Fibroblast of the aortic adventitia (primary cell): ENCODE data around the gene LHFPL3. TPM values are rescaled to one million over a fixed set of nuclear protein-coding genes. Genes with fewer than 3 reads are reported as not detected.

Source experiments
- DNase-seq: peaks from one replicate; pipeline ENCODE4 v3.0.0-alpha.2; 2010; ENCODE audit warnings: low read depth
- H3K4me3 ChIP-seq: 2 replicates; pipeline ENCODE4 v1.5.1; 2011; ENCODE audit warnings: low read depth, mild to moderate bottlenecking, control low read depth, low read length, moderate library complexity
- total RNA-seq: library from RNA; depleted of rRNA; stranded (reverse); fragments of >200 nt; gene quantifications from 2 replicates; pipeline ENCODE4 v1.2.3, GENCODE V29; 2012; ENCODE audit warnings: low replicate concordance
- TF ChIP-seq, protein P1 (sequence below): IDR thresholded peaks from 2 replicates; pipeline ENCODE4 v1.5.1; 2011; ENCODE audit warnings: mild to moderate bottlenecking, low read length, control low read depth, inconsistent platforms; ENCODE audit not compliant: insufficient read depth

LHFPL3 gene
- total RNA-seq, 1 donor = not detected

DNA sequence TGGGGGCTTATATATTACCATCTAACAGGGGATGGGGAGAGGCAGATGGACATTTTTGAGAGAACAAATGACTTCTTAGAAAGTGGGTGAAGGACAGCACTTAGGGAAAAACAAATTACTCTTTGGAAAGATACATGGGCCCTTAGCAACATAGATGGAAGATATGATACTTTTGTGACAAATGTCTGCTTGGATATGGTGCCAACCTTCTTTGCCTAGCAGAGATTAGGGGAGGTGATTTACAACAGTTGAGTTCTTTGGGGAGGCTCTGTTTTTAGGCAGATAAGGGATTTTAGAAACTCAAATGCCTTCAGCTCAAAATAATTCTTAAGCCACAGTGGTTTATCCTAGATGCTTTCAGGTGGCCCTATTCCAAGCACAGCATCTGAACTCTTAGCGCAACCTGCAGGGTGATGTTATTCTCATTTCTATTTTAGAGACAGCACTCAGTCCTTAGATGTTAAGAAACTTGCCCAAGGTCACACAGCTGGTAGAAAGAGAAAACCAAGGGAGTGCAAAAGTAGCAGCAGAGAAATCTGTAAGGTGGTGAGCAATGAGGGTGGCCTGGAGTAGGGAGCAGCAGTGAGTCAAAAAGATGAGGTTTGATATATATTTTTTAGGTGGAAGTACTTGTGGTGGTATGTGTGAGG, 610.5 kb downstream of the LHFPL3 start:
- TF ChIP-seq, protein P1, sequence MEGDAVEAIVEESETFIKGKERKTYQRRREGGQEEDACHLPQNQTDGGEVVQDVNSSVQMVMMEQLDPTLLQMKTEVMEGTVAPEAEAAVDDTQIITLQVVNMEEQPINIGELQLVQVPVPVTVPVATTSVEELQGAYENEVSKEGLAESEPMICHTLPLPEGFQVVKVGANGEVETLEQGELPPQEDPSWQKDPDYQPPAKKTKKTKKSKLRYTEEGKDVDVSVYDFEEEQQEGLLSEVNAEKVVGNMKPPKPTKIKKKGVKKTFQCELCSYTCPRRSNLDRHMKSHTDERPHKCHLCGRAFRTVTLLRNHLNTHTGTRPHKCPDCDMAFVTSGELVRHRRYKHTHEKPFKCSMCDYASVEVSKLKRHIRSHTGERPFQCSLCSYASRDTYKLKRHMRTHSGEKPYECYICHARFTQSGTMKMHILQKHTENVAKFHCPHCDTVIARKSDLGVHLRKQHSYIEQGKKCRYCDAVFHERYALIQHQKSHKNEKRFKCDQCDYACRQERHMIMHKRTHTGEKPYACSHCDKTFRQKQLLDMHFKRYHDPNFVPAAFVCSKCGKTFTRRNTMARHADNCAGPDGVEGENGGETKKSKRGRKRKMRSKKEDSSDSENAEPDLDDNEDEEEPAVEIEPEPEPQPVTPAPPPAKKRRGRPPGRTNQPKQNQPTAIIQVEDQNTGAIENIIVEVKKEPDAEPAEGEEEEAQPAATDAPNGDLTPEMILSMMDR = no peak
- no peak for DNase-seq
- no peak overlapping the region for H3K4me3 ChIP-seq

DNA sequence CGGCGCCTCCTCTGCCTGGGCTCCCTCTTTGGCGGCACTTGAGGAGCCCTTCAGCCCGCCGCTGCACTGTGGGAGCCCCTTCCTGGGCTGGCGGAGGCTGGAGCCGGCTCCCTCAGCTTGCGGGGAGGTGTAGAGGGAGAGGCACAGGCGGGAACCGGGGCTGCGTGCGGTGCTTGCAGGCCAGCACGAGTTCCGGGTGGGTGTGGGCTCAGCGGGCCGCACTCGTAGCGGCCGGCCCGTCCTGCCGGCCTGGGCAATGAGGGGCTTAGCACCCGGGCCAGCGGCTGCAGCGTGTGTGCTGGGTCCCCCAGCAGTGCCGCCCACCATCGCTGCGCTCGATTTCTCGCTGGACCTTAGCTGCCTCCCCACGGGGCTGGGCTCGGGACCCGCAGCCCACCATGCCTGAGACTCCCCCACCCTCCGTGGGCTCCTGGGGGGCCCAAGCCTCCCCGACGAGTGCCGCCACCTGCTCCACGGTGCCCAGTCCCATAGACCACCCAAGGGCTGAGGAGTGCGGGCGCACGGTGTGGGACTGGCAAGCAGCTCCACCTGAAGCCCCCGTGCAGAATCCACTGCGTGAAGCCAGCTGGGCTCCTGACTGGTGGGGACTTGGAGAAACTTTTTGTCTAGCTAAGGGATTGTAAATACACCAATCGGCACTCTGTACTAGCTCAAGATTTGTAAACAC, 611.8 kb downstream of the LHFPL3 start:
- DNase-seq = no peak
- TF ChIP-seq, protein P1 = no peak
- H3K4me3 ChIP-seq = no peak overlapping the region

DNA sequence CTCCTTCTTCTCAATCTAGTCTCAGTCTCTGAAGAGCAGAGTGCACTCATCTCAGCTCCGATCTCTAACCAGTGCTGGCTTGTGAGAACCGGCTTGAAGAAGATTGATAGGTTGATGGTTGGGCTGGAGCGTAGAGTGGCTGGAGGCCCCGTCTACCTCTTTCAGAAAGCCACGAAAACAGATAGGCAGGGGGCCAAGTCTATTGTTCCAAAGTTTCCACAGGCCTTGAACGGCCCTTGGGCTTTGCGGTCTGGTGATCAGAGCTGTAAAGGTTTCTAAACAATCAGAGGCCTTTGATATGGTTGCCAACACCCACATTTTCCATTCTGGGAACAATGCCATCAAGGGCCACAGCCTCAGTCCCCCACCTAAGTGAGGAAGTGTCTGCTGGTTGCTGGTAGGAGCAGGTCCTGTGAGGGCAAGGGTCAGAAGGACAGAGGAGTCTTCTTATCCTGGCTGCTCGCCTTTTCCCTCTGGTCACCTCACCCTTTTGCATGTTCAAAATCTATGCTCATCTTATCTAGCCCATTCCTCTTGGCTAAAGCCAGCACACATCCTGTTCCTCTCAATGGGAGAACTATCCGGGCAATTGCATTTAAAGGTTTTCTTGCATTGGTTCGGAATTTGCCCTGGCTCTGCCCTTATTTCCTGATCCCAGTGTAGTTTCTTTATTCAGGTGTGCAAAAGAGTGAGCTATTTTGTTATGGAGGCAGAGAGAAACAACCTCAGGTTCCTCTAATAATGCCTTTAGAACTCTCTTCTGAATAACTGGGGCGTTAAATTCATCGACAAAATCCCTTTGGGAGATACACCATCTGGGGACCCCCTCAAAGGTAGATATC, 615.3 kb downstream of the LHFPL3 start:
- H3K4me3 ChIP-seq = no peak overlapping the region
- DNase-seq = peak; percentile 95
- TF ChIP-seq, protein P1 = no peak

DNA sequence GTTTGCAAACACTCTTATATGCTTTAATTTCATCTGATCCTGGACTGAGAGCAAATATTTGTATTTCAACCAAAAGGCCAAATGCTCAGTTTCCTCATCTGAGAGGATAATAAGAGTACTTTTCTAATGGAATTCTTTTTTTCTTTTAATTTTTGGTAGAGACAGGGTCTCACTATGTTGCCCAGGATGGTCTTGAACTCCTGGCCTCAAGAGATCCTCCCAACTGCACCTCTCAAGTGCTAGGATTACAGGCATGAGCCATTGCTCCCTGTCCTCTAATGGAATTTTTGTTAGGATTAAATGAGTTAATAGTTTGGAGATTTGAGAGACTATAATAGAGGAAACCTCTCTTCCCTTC, 617.2 kb downstream of the LHFPL3 start:
- TF ChIP-seq, protein P1 = no peak
- H3K4me3 ChIP-seq = no peak overlapping the region
- DNase-seq = no peak

DNA sequence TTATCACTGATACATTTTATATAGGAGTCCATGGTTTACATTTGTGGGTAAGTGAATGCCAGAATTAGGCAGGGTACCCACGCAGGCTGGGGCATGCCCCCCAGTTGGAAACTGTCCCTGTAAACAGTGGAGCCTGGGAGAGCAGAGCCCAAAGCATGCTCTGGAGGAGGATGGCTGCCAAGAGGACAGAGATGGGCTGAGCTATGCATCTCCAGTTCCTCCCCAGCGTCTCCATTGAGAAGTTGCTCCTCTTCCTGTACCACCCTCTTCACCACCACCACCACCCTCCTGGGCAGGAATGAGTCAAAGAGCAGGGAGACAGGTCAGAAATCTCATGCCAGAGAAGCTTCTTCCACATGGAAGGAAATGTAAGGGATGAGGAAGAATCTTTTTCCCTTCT, 617.9 kb downstream of the LHFPL3 start:
- no peak for DNase-seq
- TF ChIP-seq, protein P1 = no peak
- no peak overlapping the region for H3K4me3 ChIP-seq

DNA sequence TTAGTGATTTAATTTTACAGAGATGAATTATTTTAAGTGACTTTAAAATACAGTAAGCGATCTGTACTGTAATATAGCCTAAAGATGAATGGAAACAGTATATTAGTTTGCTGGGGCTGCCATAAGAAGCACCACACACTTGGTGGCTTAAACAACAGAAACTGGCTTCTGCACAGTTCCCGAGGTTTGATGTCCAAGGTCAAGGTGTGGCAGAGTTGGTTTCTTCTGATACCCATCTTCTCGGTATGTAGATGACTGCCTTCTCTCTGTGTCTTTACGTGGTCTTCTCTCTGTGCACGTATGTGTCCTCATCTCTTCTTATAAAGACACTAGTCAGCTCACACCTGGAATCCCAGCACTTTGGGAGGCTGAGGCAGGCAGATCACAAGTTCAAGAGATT, 621.6 kb downstream of the LHFPL3 start:
- H3K4me3 ChIP-seq = no peak overlapping the region
- no peak for DNase-seq
- TF ChIP-seq, protein P1 = no peak
